HK-2 (cell line): Measurements from ENCODE around the gene ABHD12.

ENCODE experiments used
- DNase-seq: peaks from one replicate; pipeline ENCODE4 v3.0.0-alpha.2; 2018; ENCODE audit not compliant: unreplicated experiment

ABHD12 gene

GRCh38 chr20:25257130-25257529 lies 133.5 kb downstream of the ABHD12 start:
- no peak for DNase-seq

- no peak for DNase-seq
Observed at GRCh38 chr20:25256226-25256859, 134.3 kb downstream of the ABHD12 start.

- no peak for DNase-seq
Observed at GRCh38 chr20:25254986-25255680, 135.5 kb downstream of the ABHD12 start.

- no peak for DNase-seq
Observed at GRCh38 chr20:25254571-25254970, 136.1 kb downstream of the ABHD12 start.

- DNase-seq, result no peak
Observed at GRCh38 chr20:25253606-25254275, 136.9 kb downstream of the ABHD12 start.

- no peak for DNase-seq
Observed at GRCh38 chr20:25252686-25253421, 137.8 kb downstream of the ABHD12 start.

GRCh38 chr20:25252230-25252651 lies 138.4 kb downstream of the ABHD12 start:
- no peak for DNase-seq

GRCh38 chr20:25251558-25251957 lies 139.1 kb downstream of the ABHD12 start:
- no peak for DNase-seq

- DNase-seq, result no peak
Observed at GRCh38 chr20:25251019-25251418, 139.6 kb downstream of the ABHD12 start.

- no peak for DNase-seq
Observed at GRCh38 chr20:25250508-25250907, 140.1 kb downstream of the ABHD12 start.
